Mesendoderm (in vitro differentiated cells): Measurements from ENCODE around the gene NANOS1. TPM values are rescaled to one million over a fixed set of nuclear protein-coding genes. Genes with fewer than 3 reads are reported as not detected.

Experiments
- DNase-seq: peaks from one replicate; pipeline ENCODE4 v3.0.0; 2013
- H2AK5ac ChIP-seq: 2 replicates; pipeline ENCODE4 v1.6.1; 2013; ENCODE audit warnings: low read length, inconsistent platforms
- H2BK120ac ChIP-seq: 2 replicates; pipeline ENCODE4 v1.6.1; 2013; ENCODE audit warnings: low read depth, mild to moderate bottlenecking, low read length, moderate library complexity, mixed read lengths
- H2BK15ac ChIP-seq: replicated peaks from 2 replicates; pipeline ENCODE4 v1.6.1; 2013; ENCODE audit warnings: low read depth, mild to moderate bottlenecking, moderate library complexity
- H2BK5ac ChIP-seq: 2 replicates; pipeline ENCODE4 v1.6.1; 2013; ENCODE audit warnings: low read length, inconsistent platforms
- H3K18ac ChIP-seq: 2 replicates; pipeline ENCODE4 v1.6.1; 2013; ENCODE audit warnings: mild to moderate bottlenecking, low read length, mixed read lengths
- H3K23ac ChIP-seq: one replicate; pipeline ENCODE4 v1.6.1; 2013; ENCODE audit warnings: low read length
- H3K27ac ChIP-seq: 2 replicates; pipeline ENCODE4 v1.5.1; 2013; ENCODE audit warnings: low read depth, mild to moderate bottlenecking, inconsistent platforms, low read length, moderate library complexity
- H3K27me3 ChIP-seq: 2 replicates; pipeline ENCODE4 v1.6.1; 2013; ENCODE audit warnings: low read length, control low read depth, mild to moderate bottlenecking, inconsistent platforms; ENCODE audit not compliant: insufficient read depth, poor library complexity
- H3K36me3 ChIP-seq: 2 replicates; pipeline ENCODE4 v1.6.1; 2013; ENCODE audit warnings: low read length, inconsistent platforms; ENCODE audit not compliant: control insufficient read depth, insufficient read depth
- H3K4ac ChIP-seq: one replicate; pipeline ENCODE4 v1.6.1; 2013; ENCODE audit warnings: low read depth, mild to moderate bottlenecking, low read length, moderate library complexity
- H3K4me1 ChIP-seq: 2 replicates; pipeline ENCODE4 v1.6.1; 2013; ENCODE audit warnings: low read depth, low read length, inconsistent platforms; ENCODE audit not compliant: control insufficient read depth
- H3K4me2 ChIP-seq: 2 replicates; pipeline ENCODE4 v1.6.1; 2013; ENCODE audit warnings: low read length
- H3K4me3 ChIP-seq: 2 replicates; pipeline ENCODE4 v1.5.1; 2013; ENCODE audit warnings: mild to moderate bottlenecking, low read length
- H3K56ac ChIP-seq: one replicate; pipeline ENCODE4 v1.6.1; 2013; ENCODE audit warnings: low read length
- H3K79me1 ChIP-seq: 2 replicates; pipeline ENCODE4 v1.6.1; 2013; ENCODE audit warnings: low read length, inconsistent platforms
- H3K79me2 ChIP-seq: 2 replicates; pipeline ENCODE4 v1.6.1; 2013; ENCODE audit warnings: mild to moderate bottlenecking, low read length; ENCODE audit not compliant: control insufficient read depth, insufficient read depth
- H3K9ac ChIP-seq: 2 replicates; pipeline ENCODE4 v1.6.1; 2013; ENCODE audit warnings: low read length, inconsistent platforms
- H4K5ac ChIP-seq: one replicate; pipeline ENCODE4 v1.6.1; 2013; ENCODE audit warnings: low read length
- H4K8ac ChIP-seq: one replicate; pipeline ENCODE4 v1.6.1; 2013; ENCODE audit warnings: low read depth, mild to moderate bottlenecking, control low read depth, low read length, moderate library complexity
- WGBS: extraction: QIAGEN DNeasy Blood & Tissue Kit; methylation state at CpG from one replicate; pipeline ENCODE4 v1.1.7; 2013; ENCODE audit warnings: low lambda C conversion rate, missing lambda C conversion rate; ENCODE audit not compliant: insufficient coverage; ENCODE audit errors: extremely low coverage; 5-methylcytosine and 5-hydroxymethylcytosine counted together
- small RNA-seq: library from polyadenylated mRNA; stranded (forward); fragments of <200 nt; extraction: miRNeasy Mini kit (QIAGEN cat#:217004); gene quantifications from one replicate; pipeline ENCODE3, GENCODE V24; 2013; ENCODE audit not compliant: insufficient read depth

NANOS1 gene

GRCh38 chr10:119080521-119081259 lies 51.2 kb downstream of the NANOS1 start, which contains the start of gene EIF3A:
Gene EIF3A (minus strand): TSS chr10:119080817. CDS start chr10:119080676, 141 bp downstream.
- Histone ChIP-seq H4K8ac (peak within 1 kb of the TSS; percentile 28), H3K4ac (peak within 1 kb of the TSS; percentile 94), H3K27ac (peak within 1 kb of the TSS; percentile 85), H3K4me2 (peak within 1 kb of the TSS; percentile 77), H4K5ac (peak within 1 kb of the TSS; percentile 10), H2BK120ac (peak within 1 kb of the TSS; percentile 62), H3K23ac (peak within 1 kb of the TSS; percentile 99), H3K18ac (peak within 1 kb of the TSS; percentile 91), H3K27me3 (no peaks in the 10 kb centered on the region), H3K79me2 (peaks cover 48% of the 10 kb centered on the region), H2AK5ac (peak within 1 kb of the TSS; percentile 82), H3K4me1 (no peaks in the 10 kb centered on the region), H3K36me3 (no peaks in the 10 kb centered on the region), H2BK5ac (peak within 1 kb of the TSS; percentile 88), H3K4me3 (peak within 1 kb of the TSS; percentile 93), H3K79me1 (no peaks in the 10 kb centered on the region), H3K9ac (peak within 1 kb of the TSS; percentile 99), H2BK15ac (no peak within 1 kb of the TSS), H3K56ac (peak within 1 kb of the TSS; percentile 99)
- peak; percentile 94 for DNase-seq
- WGBS, result no CpG with 5 or more reads among the region's 74 CpGs

Small RNAs within 50 kb of the gene (small RNA-seq; reads per million reads assigned to genes)
- gene RF00413, result not detected
- not detected for gene SNORA19
